SKM-1 treated with dmso at 0.1 percent for 144 hours (cell line): Measurements from ENCODE around the gene RNU6-9.

Experiments used
- DNase-seq: peaks from one replicate; lab custom pipeline; 2025; ENCODE audit not compliant: unreplicated experiment; lab: John Stamatoyannopoulos, UW

RNU6-9 gene

DNA sequence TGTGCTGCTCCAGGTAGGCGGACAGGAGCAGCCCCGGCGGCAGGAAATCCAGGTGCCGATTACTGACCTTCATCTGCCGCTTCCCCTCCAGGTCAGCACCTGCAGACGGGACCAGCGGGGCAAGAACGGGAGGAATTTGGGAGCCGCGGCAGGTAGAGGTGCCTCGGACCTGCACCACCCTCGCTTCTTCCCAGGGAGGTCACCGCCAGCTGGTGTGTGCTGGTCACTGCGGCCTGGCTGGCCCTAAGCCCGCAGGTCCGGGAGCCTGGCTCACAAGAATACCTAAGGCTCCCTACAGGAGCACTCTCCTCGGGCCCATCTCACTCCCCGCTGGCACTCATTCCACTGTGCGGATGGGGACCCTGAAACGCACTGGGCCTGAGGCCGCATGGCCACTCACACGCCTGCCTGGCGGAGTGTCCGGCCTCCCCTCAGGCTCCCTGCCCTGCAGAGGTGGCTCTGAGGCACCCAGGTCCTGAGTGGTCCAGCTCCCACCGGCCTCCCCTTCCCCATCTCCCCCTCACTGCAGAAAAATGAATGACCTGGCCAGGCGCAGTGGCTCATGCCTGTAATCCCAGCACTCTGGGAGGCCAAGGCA is 4.3 kb downstream of the RNU6-9 start:
- DNase-seq, result no peak

DNA sequence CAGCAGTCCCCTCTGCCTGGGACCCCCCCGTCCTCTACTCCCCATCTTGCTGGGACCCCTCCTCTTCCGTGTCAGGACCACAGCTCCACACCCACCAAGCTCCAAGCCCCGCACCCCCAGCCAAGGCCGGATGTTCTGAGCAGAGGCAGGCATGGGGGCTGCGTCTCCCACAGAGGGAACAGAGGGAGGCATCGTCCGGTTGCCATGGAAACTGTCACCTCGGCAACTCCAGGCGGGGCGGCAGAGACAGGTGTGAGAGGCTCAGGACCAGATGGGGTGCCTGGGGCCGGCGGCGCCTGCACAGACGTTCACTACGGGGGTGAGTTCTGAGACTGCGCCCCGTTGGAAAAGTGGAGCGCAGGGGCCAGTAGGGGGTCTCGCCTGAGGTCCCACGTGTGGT is 5.4 kb downstream of the RNU6-9 start:
- no peak for DNase-seq

DNA sequence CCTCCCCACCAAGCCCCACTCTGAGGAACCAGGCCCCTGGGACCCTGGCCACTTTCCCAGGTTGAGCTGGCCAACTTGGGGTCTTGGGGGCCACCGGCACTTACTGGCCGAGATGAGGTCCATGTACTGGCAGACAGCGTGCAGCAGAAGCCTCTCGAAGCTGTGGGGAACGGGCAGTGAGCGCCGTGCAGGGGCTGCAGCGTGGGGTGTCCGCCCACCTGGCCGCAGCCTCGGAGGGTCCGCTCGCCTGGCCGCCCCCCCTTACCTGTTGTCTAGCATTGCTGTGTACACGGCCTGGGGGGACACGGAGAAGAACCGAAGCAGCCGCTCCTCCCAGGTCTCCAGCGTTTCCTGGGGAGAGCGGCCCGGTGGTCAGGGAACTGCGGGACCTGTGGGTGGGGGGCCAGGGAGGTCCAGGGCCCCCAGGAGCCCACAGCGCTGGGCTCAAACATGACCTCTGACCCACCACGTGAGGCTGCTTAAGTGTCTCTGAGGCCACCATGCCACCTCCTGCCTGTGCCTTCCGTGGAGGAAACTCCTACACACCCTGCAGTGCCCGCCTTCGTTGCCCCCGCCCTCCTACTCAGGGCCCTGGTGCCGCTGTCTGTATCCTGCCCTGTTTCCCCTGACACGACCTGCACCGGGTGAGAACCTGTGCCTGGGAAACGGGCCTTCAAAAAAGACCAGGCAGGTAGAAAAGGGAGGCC is 6.2 kb downstream of the RNU6-9 start:
- DNase-seq, result no peak

DNA sequence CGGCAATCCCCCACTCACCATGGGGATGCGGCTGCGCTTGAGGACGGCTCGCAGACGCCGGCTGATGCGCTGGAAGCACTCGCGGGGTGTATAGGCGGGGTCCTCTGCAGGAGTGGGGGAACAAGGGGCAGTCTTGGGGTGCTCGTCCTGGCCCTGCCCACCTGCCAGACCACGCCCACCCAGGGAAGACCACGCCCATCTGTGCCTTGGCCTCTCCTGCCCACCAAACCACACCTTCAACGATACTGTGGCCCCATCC is 6.7 kb downstream of the RNU6-9 start:
- no peak for DNase-seq

GRCh38 chr19:900302-901111 is 7.2 kb downstream of the RNU6-9 start:
- DNase-seq, result no peak

GRCh38 chr19:901216-902092 is 8.2 kb downstream of the RNU6-9 start:
- no peak for DNase-seq

- no peak for DNase-seq
Measured at GRCh38 chr19:902093-902370, 8.7 kb downstream of the RNU6-9 start.

DNA sequence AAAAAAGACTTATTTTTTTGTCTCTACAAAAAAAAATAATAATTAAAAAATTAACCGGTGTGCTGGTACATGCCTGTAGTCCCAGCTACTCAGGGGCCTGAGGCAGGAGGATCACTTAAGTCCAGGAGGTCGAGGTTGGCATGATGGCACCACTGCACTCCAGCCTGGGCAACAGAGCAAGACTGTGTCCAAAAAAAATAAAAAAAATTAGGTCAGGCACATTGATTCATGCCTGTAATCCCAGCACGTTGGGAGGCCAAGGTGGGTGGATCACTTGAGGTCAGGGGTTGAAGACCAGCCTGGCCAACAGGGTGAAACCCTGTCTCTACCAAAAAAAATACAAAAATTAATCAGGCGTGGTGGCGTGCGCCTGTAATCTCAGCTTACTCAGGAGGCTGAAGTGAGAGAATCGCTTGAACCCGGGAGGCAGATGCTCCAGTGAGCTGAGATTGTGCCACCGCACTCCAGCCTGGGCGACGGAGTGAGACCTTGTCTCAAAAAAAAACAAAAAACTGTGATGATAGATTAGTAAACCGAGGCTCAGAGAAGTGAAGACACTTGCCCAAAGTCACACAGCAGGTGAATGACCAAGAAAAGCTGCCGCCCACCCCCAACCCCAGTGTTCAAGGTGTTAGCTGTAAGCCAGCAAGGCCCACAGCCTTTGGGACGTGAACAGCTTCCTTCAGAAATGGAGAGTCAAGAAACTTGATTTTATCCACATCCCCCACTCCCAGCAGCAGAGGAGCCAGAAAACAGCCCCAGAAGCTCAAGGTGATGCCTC is 9.4 kb downstream of the RNU6-9 start:
- no peak for DNase-seq

DNA sequence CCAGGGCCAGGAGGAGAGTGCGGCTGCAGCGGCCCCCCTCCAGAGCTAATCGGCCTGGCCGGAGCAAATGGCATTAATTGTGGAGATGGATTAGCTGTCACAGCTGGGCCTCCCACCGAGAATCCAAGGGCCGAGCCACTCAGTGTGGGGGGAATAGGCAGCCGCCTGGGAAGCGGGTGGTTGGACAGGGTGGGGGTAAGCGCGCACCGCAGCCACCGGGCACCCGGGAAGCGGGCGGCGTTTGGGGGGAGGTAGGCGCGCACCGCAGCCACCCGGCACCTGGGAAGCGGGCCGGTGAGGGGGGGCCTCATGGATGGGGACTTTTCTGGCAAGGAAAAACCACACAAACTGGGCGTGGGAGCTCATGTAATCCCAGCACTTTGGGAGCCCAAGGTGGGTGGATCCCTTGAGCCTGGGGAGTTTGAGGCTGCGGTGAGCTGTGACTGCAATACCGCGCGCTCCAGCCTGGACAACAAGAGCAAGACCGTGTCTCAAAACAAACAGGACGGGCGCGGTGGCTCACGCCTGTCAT is 10.0 kb downstream of the RNU6-9 start:
- DNase-seq, result no peak

- DNase-seq, result no peak
Measured at GRCh38 chr19:904545-904944, 11.3 kb downstream of the RNU6-9 start.

DNA sequence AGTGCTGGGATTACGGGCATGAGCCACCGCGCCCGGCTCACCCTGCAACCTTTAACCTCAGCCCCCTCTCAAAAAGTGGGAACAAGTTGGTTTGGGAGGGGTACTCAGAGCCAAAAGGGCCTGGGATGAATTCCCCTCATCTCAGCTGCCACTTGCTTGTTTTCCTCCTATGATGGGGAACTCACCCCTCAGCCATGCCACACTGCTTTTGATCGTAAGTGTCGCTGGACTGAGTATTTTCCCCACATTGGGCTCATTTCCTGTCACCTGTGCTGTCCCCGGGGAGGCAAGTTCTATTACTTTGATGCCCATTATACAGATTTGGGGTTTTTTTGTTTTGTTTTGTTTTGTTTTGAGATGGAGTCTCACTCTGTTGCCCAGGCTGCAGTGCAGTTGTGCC is 13.2 kb downstream of the RNU6-9 start:
- no peak for DNase-seq

- DNase-seq, result no peak
Measured at GRCh38 chr19:907183-907853, 14.0 kb downstream of the RNU6-9 start.

GRCh38 chr19:911197-912033 is 18.1 kb downstream of the RNU6-9 start:
- no peak for DNase-seq

GRCh38 chr19:912181-913079 is 19.1 kb downstream of the RNU6-9 start:
- DNase-seq, result no peak

DNA sequence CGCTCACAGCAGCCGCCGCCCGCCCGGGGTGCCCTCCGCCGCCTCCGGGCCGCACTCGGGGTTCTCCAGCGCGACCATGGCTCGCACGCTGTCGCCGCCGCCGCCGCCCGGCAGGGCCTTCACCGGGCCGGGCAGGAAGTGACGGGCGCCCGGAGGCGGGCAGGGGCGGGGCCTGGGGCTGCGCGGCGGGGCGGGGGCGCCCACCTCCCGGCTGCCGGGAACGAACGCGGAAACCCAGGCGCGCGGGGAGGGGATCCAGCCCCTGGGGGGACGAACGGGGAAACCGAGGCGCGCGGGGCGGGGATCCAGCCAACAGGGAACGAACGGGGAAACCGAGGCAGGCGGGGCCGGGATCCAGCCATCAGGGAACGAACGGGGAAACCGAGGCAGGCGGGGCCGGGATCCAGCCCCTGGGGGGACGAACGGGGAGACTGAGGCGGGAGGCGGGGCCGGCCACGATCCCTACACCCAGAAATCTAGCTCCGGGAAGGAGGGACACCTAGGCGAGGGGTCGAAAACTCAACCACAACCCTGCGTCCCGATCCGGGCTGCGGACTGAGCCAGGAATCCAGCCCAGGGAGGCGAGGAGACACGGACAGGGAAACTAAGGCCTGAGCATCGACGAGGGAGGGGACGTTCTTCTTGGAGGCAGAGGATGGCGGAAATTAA is 19.9 kb downstream of the RNU6-9 start, which contains the start of gene R3HDM4:
Gene R3HDM4 (minus strand): TSS at position 140 of the 669 bp plus-strand sequence. CDS start 62 bp downstream, at position 78.
- peak; percentile 35 for DNase-seq

- no peak for DNase-seq
Measured at GRCh38 chr19:916645-917322, 23.5 kb downstream of the RNU6-9 start.
